A172 (cell line): ENCODE results near the gene SRSF4. TPM values are rescaled to one million over a fixed set of nuclear protein-coding genes. Genes with fewer than 3 reads are reported as not detected.

Source experiments
- total RNA-seq: library from RNA; depleted of rRNA; stranded (reverse); fragments of >200 nt; shearing (Covaris generic); gene quantifications from 2 replicates; pipeline ENCODE4 v1.2.3, GENCODE V29; 2014; rRNA removed

SRSF4 gene
- total RNA-seq, 1 experiment from 2014 or later = 31.3 TPM

Other genes starting within 250 kb of the SRSF4 start
- 0.03 and 0.43 TPM in 2 replicates for gene TMEM200B, start 58.0 kb downstream of the SRSF4 start, total RNA-seq
- 13.9 and 16.8 TPM in 2 replicates for gene MECR, start 49.0 kb upstream of the SRSF4 start, total RNA-seq
- gene PTPRU, start 54.6 kb upstream of the SRSF4 start, total RNA-seq = 3.0 and 7.4 TPM in 2 replicates